CD4-positive, alpha-beta T cell treated with Interleukin-1 beta for 1 hour (primary cell): ENCODE data around the gene OR6K2.

Source experiments
- DNase-seq, 2 donors: peaks; one replicate each; pipeline ENCODE4 v3.0.0-alpha.2; 2020 to 2022

The OR6K2 gene

GRCh38 chr1:158685085-158685484, 15.4 kb downstream of the OR6K2 start:
- DNase-seq: no peak

- no peak for DNase-seq
These were observed 18.8 kb downstream of the OR6K2 start for GRCh38 chr1:158681606-158682005.

GRCh38 chr1:158679289-158679688, 21.2 kb downstream of the OR6K2 start:
- no peak for DNase-seq

DNA sequence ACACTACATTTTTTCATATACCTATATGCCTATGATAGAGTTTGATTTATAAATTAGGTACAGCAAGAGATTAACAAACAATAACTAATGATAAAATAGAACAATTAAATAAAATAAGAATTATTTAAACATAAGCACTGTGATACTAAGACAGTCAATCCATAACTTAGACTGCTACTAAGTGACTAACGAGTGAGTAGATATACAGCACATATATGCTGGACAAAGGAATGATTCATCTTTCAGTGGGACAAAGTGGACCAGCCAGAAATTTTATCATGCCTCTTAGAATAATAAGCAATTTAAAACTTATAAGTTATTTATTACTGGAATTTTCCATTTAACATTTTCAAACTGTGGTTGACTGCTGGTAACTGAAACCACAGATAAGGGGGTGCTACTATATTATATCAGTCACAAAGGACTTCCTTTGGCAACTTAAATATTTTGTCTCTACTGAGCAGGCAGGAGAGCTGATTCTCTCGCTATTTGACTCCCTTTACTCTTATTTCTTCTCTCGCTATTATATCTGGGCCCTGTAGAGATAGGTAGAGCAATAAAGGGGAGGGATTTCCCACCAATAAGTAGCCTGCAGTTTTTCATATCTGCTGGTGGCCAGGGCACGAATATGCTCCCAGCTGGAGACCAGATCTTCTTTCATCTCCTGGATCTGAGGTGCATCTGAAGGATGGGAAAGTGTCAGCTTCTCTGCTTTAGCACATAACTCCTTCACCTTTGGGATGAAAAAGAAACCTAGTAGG, 24.7 kb downstream of the OR6K2 start:
- DNase-seq: no peak

DNA sequence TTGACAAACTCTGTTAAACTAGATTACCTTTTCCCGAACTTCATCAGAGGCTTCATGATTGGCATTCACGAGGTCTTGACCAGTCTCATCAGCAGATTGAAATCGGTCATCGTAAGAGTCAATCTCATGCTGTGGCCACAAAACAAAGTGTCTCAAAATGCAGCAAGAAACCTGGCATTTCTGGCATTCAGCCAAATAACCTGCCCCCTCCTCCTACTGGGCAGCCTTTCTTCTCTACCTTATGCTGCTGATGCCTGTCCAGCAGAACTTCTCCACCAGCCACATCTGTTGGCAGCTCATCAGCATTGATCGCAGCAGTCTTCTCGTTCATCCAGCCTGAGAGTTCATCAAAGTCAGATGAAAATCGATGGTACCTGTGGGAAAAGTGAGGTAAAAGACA, 26.1 kb downstream of the OR6K2 start:
- DNase-seq: no peak

- DNase-seq: no peak
These were observed 34.4 kb downstream of the OR6K2 start for GRCh38 chr1:158666037-158666436.

DNA sequence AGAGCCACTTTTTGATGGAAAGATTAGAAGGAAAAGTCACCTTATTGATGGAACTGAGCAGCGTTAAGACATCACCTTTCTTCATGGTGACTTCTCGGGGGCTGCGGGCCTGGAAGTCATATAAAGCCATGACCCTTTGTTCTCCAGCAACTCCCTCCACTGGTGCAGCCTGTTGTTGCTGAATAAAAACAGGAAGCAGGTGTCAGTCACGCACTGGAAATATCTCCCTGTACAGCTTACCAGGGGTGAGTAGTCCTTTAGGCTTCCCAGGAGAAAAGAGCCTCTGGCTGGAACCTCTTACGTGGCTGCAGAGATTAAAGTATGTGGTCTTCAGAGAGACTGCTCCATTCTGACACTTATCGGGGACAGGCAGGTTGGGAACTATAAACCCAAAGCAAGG, 45.9 kb downstream of the OR6K2 start:
- DNase-seq: peak in 1 of 2 donors; percentile 12

DNA sequence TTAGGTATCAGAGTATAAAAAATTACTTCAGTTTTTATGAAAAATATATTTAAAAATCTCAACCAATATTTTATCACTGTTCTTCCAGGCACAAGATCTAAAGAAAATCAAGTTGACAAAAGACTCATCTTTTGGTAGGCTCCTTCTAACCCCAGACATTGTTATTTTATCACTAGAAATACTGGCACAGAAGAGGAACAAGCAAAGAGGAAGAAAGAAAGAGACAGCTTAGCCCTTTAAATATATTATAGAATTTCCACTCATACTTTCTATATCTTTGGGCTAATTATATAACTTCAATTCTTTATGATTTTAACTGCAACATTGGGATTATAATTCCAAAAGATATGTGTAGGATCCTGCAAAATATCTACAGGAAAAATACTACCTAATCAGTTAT, 46.4 kb downstream of the OR6K2 start:
- no peak for DNase-seq

DNA sequence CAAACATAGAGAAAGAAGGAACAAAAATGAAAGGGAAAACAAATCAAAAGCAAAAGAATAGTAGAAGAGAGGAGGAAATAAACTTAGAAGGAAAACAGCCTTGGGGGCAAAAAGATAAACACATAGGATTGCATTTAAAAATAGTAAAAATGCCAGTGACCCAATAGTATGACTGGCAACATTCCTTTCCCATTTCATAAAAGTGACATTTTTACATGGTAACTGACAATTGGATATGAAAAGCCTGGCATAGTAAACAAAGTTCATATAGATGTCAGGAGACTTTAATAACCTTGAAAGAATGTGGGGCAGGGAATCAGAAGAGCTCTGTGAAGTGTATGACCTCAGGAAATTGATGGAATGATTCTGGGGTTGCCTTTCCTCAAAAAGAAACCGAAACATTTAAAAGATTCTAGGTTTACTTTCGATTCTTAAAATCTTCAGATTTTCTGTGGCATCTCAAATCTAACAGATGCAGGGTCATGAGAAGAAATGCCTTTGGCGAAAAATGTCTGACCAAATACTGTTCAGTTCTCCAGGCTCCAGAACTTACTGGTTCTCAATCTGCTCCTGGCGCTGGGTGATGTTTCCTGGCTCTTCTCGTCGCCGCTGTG, 47.6 kb downstream of the OR6K2 start:
- DNase-seq: no peak
